HG02970 (cell line): Measurements from ENCODE around the gene RSBN1L.
"Not testable (repeated sequence)": the region's sequence is repeated elsewhere in the genome, so short reads cannot be mapped to it uniquely, and the experiment has no call there.

Experiments used
- ATAC-seq: cut with Tn5 transposase; IDR thresholded peaks from one replicate; pipeline ENCODE4 v1.9.1; 2021; ENCODE audit warnings: mild to moderate bottlenecking, moderate library complexity, moderate number of reproducible peaks; ENCODE audit not compliant: unreplicated experiment, low FRiP score

RSBN1L gene

GRCh38 chr7:77687100-77687746 lies 9.0 kb upstream of the RSBN1L start:
- ATAC-seq = no peak

GRCh38 chr7:77687747-77688144 lies 8.5 kb upstream of the RSBN1L start:
- ATAC-seq = no peak

- ATAC-seq = no peak
Observed at GRCh38 chr7:77690289-77690688, 6.0 kb upstream of the RSBN1L start.

GRCh38 chr7:77691892-77692491 lies 4.3 kb upstream of the RSBN1L start:
- ATAC-seq = no peak

GRCh38 chr7:77693830-77694583 lies 2.3 kb upstream of the RSBN1L start:
- ATAC-seq = no peak

GRCh38 chr7:77696643-77697534 lies 630 bp downstream of the RSBN1L start:
- ATAC-seq = peak; percentile 22

GRCh38 chr7:77697535-77697831 lies 1.2 kb downstream of the RSBN1L start:
- ATAC-seq = no peak

GRCh38 chr7:77698042-77698625 lies 1.9 kb downstream of the RSBN1L start:
- ATAC-seq = no peak

- ATAC-seq = no peak
Observed at GRCh38 chr7:77699056-77699455, 2.8 kb downstream of the RSBN1L start.

GRCh38 chr7:77702513-77702912 lies 6.3 kb downstream of the RSBN1L start:
- no peak for ATAC-seq

GRCh38 chr7:77702968-77703472 lies 6.8 kb downstream of the RSBN1L start:
- no peak for ATAC-seq

- ATAC-seq = not testable (repeated sequence)
Observed at GRCh38 chr7:77703669-77704068, 7.4 kb downstream of the RSBN1L start.

GRCh38 chr7:77707504-77707992 lies 11.3 kb downstream of the RSBN1L start:
- ATAC-seq = no peak

- no peak for ATAC-seq
Observed at GRCh38 chr7:77710067-77710466, 13.8 kb downstream of the RSBN1L start.

GRCh38 chr7:77710861-77711260 lies 14.6 kb downstream of the RSBN1L start:
- ATAC-seq = no peak

GRCh38 chr7:77714195-77714594 lies 17.9 kb downstream of the RSBN1L start:
- ATAC-seq = no peak

GRCh38 chr7:77714931-77715330 lies 18.7 kb downstream of the RSBN1L start:
- not testable (repeated sequence) for ATAC-seq

- ATAC-seq = no peak
Observed at GRCh38 chr7:77716804-77717203, 20.5 kb downstream of the RSBN1L start.

- ATAC-seq = not testable (repeated sequence)
Observed at GRCh38 chr7:77717566-77717965, 21.3 kb downstream of the RSBN1L start.

GRCh38 chr7:77727527-77727926 lies 31.3 kb downstream of the RSBN1L start:
- ATAC-seq = no peak
